GM18508 (cell line): Measurements from ENCODE around the gene DTNBP1.

Experiments
- ATAC-seq: cut with Tn5 transposase; IDR thresholded peaks from one replicate; pipeline ENCODE4 v1.9.1; 2021; ENCODE audit warnings: moderate number of reproducible peaks; ENCODE audit not compliant: insufficient read depth, unreplicated experiment

The DTNBP1 gene

DNA sequence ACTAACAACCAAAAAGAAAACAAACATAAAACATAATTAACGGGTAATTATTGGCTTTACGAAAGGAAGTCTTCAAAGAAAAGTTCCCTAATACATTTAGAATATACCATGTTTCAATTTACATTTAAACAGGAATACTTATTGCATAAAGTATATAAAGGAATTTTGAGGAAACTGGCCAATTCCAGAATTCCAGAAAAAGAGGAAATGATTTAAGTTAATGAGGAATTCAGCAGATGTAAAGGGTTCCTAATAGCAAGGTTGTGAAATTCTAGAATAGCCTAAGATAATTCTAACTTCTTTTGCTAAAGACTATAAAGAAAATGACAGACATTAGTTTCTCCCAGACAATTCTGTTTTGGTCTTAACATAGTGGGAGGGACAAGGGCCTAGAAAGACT lies 35.0 kb downstream of the DTNBP1 start:
- no peak for ATAC-seq

DNA sequence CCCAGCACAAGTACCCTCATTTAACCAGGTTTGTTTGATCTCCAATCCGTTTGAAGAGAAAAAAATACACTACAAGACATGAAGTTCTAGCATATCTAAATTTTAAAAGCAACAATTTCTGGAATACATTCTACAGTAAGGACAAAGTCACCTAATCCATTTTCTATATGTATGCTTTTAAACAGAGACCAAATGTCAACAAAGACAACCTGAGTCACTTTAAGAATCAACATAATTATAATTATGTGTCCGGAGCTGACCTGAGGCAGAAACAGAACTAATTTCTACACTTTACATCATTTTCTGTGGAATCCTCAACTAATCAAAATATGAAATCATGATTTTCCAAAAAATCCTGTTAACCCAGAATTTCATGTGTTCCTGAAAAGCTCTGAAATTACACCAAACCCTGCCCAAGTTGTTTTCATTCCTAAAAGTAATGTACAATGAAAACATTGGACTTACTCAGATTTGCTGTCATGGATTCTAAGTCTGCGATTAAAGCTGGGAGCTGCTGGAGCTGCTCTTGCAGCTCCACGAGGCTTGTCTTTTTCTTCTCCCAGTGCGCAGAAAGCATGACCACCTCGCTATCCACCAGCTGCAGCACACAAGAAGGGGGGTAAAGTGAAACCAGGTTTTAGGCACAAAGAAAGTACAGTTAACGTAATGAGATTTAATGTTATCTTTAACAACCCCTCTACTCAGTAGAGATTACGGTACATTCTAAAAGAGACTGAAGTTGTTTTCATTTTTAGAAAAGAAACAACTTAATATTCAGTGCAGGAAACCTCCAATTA lies 35.8 kb downstream of the DTNBP1 start:
- ATAC-seq: no peak

DNA sequence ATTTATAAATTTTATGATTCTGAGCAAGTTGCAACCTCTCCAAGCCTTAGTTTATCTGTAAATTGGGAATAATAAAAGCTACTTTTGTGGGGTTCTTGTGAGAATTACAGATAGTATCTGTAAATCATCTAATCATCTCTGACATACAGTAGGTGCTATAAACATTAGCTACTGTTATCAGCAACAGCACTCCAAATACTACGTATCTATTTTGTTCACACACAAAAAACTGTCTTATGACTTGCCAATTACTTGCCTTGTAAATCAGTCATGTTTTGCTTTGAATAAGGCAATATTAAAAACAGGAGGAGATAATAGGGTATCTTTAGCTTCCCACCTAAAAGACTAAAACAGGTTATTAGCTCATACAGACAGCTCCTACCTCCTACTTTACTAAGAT lies 36.7 kb downstream of the DTNBP1 start:
- ATAC-seq: no peak

DNA sequence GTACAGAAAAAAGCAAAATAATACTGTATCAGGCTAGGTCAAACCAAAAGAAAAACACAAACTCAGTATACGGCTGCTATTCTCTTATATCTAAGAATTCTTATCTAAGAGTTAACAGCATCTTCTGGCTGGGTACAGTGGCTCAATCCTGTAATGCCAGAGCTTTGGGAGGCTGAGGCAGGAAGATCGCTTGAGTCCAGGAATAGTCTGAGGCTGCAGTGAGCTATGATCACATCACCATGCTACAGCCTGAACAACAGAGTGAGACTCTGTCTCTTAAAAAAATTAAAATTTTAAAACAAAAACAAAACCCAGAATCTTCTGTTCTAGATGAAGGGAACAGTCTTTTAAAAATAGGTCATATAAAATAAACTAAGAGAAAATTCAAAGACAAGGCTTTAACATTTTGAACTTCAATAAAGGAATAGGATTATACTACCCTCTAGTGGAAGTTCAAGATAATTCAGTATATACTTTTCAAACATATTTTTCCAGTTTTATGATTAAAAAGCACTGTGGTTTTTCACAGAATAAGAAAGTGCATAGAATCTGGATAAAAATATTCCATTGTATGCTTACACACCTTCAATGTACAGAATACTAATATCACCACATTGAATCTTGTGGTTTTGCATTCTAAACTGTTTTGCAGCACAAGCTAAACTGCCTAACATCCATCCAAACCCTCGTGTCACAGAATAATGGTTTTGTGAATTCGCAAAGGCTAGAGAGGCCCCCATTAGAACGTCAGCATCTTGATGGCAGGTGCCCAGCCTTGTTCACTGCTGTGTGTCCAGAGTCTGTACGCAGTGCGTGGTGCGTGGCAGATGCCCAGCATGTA lies 39.3 kb downstream of the DTNBP1 start:
- no peak for ATAC-seq

DNA sequence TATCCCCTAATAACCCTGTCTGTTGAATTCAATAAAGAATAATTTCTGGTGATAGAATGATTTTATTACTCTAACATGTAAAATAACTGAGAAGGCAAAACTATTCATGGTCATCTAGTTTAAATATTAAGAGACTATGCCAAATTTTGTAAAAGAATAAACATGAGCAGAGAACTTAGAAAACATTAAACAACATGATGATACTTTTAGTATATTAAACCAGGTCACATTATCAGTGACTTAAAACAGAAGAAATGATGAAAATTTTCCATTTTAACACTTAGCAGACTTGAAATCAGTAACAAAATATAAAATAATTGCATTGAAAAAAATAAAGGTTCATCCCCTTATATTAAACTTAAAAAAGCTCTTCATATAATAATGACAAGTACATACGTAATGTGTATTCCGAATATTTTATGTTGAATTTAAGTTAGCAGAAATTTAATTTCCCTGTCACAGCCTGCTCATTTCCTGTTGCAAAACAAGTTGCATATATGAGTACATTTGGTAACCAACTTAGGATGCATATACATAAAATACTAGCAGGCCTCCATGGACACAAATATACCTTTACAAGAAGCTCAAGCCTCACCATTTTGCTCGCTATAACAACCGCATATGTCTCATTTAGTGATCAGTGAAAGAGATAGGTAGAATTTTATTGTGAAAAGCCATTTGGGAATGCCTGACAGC lies 40.6 kb downstream of the DTNBP1 start:
- ATAC-seq: no peak

DNA sequence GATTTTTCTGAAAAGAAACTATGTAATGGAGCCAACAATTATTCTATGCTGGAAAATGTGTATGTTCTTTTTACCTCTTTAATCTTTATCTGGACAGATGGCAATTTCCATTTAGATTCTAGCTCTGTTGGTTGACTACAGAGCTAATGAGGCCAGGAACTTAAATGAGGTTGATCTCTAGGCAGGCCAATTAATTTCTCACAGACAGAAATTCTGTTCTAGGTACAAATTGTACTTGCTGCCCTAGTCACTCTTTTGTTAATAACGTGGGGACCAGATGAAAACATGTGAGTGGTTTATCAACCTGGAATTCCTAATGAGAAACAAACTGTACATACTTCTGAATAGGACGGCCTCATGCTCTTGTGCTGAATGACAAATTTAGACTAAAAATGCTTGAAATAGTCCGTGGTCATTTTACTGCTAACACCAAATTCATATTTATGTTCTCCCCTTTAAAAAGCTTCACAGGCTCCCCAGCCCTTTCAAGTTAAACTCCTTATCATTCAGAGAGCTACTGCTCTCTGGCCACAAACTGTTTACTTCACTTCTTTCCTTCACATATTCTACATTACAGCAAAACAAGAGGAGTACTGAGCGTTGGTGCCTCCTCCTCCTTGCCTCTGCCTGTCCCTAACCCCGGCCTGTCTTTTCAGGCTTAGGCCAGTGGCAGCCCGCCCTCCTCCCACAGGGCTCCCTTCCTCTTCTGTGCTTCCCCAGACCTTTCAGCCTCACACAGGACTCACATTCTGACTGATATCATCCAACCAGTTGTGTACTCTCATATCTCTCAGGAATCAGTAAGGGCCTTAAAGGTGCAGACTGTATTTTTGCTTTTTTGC lies 41.4 kb downstream of the DTNBP1 start:
- peak; percentile 62 for ATAC-seq

DNA sequence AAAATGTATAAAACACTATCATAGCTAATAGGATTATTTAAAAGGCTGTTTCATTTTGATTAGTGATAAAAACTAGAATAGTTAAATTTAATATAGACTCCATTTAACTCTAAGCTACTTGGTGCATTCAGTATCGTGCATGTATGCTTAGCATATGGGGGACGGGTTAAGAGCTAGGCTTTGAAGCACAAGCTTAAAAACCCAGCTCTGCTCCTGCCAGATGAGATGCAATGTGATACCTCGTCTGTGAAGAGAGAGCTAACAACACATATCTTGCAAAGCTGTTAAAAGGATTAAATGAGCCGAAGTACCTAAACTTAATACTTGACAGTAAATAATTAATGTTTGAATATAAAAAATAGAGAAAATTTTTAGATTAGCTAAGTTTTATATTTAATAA lies 42.2 kb downstream of the DTNBP1 start:
- ATAC-seq: no peak

DNA sequence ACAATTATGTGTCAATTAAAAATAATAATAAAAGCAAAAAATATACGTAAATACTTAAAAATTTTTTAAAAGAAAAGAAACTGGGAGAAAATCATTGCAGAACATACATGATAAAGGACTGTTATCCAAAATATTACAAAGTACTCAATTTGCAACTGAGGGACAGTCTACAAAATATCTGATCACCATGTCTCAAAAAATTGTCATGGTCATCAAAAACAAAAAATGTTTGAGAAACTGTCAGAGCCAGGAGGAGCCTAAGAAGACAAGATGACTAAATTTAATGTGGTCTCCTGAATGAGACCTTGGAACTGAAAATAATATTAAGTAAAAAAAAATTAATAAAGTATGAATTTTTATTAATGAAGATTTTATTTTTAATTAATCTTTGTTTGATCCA lies 43.5 kb downstream of the DTNBP1 start:
- no peak for ATAC-seq

DNA sequence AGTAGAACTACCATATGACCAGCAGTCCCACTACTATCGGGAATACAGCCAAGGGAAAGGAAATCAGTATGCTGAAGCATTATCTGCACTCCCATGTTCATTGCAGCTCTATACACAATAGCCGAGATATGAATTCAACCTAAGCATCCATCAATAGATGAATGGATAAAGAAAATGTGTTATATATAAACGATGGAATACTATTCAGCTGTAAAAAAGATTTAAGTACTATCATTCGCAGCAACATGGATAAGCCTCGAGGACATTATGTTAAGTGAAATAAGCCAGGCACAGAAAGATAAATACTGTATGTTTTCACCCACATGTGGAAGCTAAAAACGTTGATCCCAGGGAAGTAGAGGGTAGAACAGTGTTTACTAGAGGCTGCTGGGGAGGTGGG lies 44.1 kb downstream of the DTNBP1 start:
- ATAC-seq: no peak

DNA sequence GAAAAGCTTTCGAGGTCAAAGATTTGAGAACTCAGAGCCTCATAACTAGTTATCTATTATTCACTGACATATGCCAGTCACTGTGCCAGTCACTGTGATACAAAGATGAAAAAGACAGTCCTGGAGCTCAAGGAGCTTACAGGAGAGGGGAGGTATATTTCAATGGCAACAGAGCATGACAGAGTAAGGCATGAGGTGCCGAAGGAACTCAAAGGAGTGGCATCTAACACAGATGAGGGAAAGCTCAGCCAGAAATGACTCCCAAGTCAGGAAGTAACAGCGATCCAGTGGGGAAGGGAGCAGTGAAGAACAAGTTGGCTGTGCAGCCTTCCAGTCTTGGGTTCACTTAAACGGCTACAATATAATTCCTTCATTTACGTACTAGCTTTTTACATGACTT lies 46.6 kb downstream of the DTNBP1 start:
- ATAC-seq: no peak

DNA sequence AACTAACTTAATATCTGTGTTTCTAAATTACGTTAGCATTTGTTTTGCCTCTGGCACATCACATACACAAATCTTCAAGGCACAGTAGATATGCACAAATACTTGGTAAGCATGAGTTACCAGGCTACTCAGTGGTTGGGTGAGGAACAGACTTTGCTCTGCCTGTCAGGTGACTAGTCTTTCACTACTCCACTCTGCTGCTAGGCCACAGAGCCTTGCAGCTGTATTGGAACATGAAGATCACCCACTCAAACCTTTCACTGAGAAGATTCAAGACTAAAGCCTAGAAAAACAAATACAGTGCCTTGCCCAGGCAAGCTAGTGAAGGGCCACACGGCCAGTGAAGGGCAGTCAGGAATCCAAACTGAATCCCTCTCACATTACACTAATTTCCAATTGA lies 47.0 kb downstream of the DTNBP1 start:
- ATAC-seq: no peak

DNA sequence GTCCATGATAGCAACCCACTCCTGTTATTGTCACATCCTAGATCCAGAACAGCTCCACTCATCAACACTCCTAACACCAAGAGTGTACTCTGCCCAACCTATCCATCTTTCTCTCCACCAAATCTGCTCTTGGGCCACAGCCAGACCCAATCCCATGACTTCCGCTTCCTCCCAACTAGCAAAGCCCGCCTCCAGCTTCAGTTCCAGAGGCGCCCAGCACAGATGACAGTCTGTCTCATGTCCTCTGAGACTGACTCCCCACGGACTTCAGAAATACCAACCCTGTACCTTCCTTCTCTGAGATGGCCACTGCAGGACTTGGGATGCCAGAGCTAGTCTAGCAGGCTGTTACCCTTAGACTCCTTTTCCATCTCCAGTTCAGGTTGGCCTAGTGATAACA lies 48.6 kb downstream of the DTNBP1 start:
- ATAC-seq: no peak

DNA sequence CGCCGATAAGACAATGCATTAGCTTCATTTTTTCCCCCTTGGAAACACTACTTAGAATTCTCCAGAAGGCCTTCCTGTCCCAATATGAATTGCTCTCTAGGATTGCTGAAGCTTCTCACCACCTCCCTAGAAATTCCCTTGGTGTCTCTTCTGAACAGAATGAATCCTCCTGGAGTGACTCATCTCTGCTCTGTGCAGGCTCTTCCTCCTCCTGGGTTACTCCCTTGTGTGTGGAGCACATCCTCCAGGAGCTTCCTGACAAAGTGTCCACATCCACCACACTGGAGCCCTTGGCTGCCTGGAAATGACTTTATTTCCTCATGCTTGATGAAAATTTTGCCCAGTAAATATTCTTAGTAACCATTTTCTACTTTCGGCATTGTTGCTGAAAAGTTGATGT lies 54.4 kb downstream of the DTNBP1 start:
- no peak for ATAC-seq

DNA sequence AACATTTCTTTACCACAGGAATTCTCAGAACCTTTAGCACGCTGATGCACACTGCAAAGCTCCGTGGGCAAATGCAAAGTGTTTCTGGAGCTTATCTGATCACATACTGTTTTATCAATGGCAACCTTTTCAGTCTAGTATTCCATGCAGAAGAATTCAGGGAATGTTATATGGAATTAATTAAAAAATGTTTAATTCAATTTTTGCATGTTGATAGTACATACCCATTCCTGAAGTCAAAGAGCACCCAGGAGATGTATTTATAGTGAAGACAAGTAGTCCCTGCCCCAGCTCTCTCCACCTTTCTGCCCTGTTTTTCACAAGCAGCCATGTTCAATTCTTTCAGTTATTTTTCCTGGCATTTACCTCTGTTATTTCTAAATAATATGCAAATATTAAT lies 55.2 kb downstream of the DTNBP1 start:
- no peak for ATAC-seq

DNA sequence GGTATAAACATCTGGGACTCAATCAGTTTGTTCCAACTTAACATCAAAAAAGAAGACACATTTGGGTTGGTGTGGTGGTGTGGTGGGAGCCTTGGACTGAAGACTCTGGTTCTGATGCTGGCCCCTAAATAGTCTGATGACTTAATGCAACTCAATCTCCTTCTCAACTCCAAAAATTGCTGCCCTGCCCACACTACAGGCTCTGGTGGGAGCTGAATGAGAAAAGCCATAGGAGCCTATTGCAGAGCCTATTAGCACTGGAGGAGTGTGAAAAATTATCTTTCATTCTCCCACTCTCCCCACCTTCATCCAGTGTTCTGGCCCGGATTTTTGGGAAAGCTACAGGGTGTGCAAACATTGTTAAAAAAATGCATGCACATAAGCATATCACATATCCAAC lies 56.5 kb downstream of the DTNBP1 start:
- no peak for ATAC-seq

DNA sequence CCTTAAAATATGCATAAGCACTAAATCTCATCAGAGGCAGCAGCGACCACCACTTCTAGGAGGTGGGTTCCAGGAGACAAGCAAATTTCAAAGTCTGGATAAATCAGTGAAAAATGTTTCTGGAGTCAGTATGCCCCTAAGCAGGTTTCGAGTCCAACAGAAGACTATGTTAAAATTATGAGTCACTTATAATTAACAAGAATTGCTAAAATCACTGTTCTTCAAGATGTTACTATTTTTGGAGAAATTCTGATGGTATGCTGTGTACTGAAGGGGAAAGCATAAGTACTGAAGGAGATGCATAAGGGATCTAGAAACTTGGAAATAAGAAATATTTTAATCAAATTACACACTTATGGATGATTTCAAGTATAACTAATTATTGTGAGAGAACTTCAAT lies 58.0 kb downstream of the DTNBP1 start:
- no peak for ATAC-seq

DNA sequence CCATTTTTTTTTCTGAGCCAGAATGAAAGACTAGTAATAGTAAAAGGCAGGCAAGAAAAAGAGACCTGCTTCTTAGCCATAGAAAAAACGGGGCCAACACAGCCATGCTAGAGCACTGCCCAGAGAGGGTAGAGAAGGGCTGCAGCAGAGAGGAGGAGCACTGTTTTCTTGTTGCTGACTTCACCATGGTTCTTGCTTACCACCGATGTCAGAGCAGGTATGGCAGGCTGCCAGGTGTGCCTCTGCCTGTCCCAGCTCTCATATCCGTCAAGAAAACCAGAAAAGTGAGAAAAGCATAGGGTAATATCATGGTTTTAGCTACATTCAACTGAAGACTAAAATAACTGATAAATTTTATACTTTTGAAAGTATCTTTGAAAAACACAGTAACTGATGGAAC lies 60.7 kb downstream of the DTNBP1 start:
- no peak for ATAC-seq

DNA sequence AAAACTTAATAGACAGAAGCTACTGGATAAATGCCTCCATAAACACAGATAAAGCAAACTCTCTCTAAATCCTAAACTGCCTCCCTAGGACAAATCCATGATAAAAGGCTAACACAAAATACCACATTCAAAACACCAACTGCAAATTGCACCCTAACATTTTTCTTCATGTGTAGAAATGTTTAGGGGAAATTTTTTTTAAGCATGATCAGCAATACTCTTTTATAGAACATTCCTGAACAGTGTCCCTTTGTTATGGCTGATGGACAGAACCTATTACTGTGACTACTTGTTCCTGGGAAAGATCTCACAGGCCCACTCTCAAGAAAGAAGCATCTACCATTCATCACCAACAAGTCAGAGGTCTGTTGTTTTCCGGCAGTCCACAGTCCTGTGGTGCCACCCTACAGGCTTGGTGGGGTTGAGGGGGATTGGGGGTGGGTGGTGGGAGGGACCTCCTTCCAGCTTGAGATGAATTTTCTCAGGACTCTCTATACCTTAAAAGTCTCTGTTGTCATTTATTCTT lies 64.5 kb downstream of the DTNBP1 start:
- no peak for ATAC-seq

DNA sequence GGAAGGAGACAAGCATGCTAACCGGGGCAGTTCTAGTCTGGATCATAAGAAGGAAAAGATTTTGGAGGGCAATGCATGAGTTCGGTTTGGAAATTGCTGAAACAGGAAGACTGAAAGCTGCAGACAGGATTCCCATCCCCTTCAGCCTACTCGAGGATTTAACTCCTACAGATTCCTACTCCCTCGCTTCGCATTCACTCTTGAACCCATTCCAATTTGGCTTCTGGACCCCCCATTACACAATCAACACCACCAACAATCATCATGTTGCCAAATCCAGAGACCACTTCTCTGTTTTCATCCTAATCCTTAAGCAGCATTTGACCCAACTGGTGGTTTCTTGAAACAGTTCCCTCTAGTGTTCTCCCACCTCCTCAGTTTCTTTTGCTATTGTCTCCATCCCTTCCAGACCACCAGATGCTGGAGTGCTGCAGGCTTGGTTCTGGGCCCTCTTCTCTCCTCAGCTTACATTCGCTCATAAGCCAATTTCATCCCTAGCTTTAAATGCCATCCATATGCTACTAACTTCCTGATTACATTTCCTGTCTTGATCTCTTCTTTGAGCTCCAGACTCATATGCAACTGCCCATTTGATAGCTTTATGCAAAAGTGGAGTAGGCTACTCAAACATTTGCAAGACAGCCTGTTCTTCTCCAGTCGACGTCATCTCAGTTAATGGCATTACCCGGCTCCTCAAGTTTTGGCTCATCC lies 66.5 kb downstream of the DTNBP1 start:
- ATAC-seq: no peak
